ENCODE data around the gene LTBP2. TPM values are rescaled to one million over a fixed set of nuclear protein-coding genes. Genes with fewer than 3 reads are reported as not detected.

LTBP2 gene
- total and polyA plus RNA-seq, 2 of the 8 experiments (the other 6 are each of a cell fraction or from before 2014, with no cell fraction given) = 0.48 to 0.89 TPM

- no peak overlapping the region for H3K27ac ChIP-seq (ENCODE audit: low read depth, low read length)
- H2BK120ac ChIP-seq (replicated peaks; ENCODE audit: low read depth, low read length) = no peak overlapping the region
- H2AK5ac ChIP-seq (ENCODE audit: low read depth, low read length) = no peak overlapping the region
- H3K56ac ChIP-seq (replicated peaks; ENCODE audit: insufficient read length, low read depth, low read length) = no peak overlapping the region
- H3K4ac ChIP-seq (replicated peaks; ENCODE audit: insufficient read length, low read depth, low read length) = no peak overlapping the region
- no peak overlapping the region for H2BK5ac ChIP-seq (ENCODE audit: low read depth, low read length)
- no peak overlapping the region for H3K4me2 ChIP-seq (ENCODE audit: insufficient read depth in 1 of 2, low read depth in 2 of 2, low read length in 2 of 2)
- H4K8ac ChIP-seq (ENCODE audit: extremely low read depth, insufficient read depth, low read length) = no peak overlapping the region
- H4K5ac ChIP-seq (ENCODE audit: insufficient read length, low read depth, low read length) = no peak overlapping the region
- 92% methylated on average over 5 of the region's 5 CpGs; no CpG with 5 or more reads in 1 of the 2 experiments for WGBS, 2 experiments (ENCODE audit: extremely low coverage in 1 of 2, insufficient coverage in 1 of 2, insufficient read length in 1 of 2, insufficient replicate concordance in 2 of 2, low coverage in 1 of 2, low lambda C conversion rate in 2 of 2, missing lambda C conversion rate in 1 of 2)
- peaks cover 0 to 7% (median 5%) of the 10 kb centered on the region in 4 experiments; a peak in 5 of 7 replicates for H3K4me1 ChIP-seq (replicated peaks in 1 of 4; ENCODE audit: control insufficient read depth in 3 of 4, insufficient read depth in 4 of 4, low read length in 3 of 4)
- H4K20me1 ChIP-seq (replicated peaks in 1 of 2; ENCODE audit: control insufficient read depth in 1 of 2, insufficient read depth in 2 of 2, low read length in 2 of 2) = no peaks in the 10 kb centered on the region
- FAIRE-seq (no peak), DNase-seq (ENCODE audit: low read depth in 1 of 2, low spot score in 2 of 2) (no peak)
- H3K36me3 ChIP-seq (ENCODE audit: control insufficient read depth in 2 of 4, insufficient read depth in 4 of 4, low read length in 3 of 4) = no peaks in the 10 kb centered on the region
- H2AFZ ChIP-seq (ENCODE audit: low read length) = no peak overlapping the region
- H2BK12ac ChIP-seq (ENCODE audit: low read depth, low read length) = no peak overlapping the region
- TF ChIP-seq KDM1A (IDR thresholded peaks at IDR 0.05; ENCODE audit: borderline replicate concordance, low read length) (0 out of 2 replicates have a peak, but pooled peaks have one; percentile 24), CTBP2 (IDR thresholded peaks at IDR 0.05; ENCODE audit: borderline replicate concordance, insufficient read depth, insufficient read length, low read length) (no peak), MAFK (IDR thresholded peaks at IDR 0.05; ENCODE audit: low read depth, low read length) (no peak)
- H3K79me2 ChIP-seq (ENCODE audit: control insufficient read depth in 1 of 2, insufficient read depth in 2 of 2, low read length in 2 of 2) = no peaks in the 10 kb centered on the region
- H2BK20ac ChIP-seq (ENCODE audit: low read length) = no peak overlapping the region
- H2BK15ac ChIP-seq (ENCODE audit: low read length) = no peak overlapping the region
- no peak overlapping the region for H3K23ac ChIP-seq (ENCODE audit: insufficient read length)
- CTCF ChIA-PET (ENCODE audit: partially characterized antibody) = interaction anchor here (1.1 to 4.9 kb wide), 10 partner anchors 12 to 52 kb away, joined by 3 to 51 read pairs (median 6); no protein-coding TSS in a partner anchor
- POLR2A ChIA-PET (ENCODE audit: partially characterized antibody) = no interaction called here
- H3K27me3 ChIP-seq (replicated peaks in 1 of 4; ENCODE audit: control insufficient read depth in 3 of 4, extremely low read depth in 1 of 4, insufficient read depth in 3 of 4, low read length in 3 of 4) = no peaks in the 10 kb centered on the region
- H3K4me3 ChIP-seq (ENCODE audit: extremely low read depth in 1 of 4, insufficient read depth in 2 of 4, low read depth in 3 of 4, low read length in 4 of 4) = no peak overlapping the region
- no peaks in the 10 kb centered on the region for H3K23me2 ChIP-seq (ENCODE audit: low read depth, low read length)
- H3K79me1 ChIP-seq (ENCODE audit: low read depth, low read length) = no peaks in the 10 kb centered on the region
- H3K9ac ChIP-seq (replicated peaks in 1 of 4; ENCODE audit: extremely low read depth in 1 of 4, low read depth in 3 of 4, low read length in 3 of 4) = no peak overlapping the region
- H3K14ac ChIP-seq (ENCODE audit: insufficient read length) = no peak overlapping the region
- H4K91ac ChIP-seq (replicated peaks; ENCODE audit: insufficient read length, low read length) = no peak overlapping the region
- no peak overlapping the region for H3K18ac ChIP-seq (ENCODE audit: extremely low read depth, low read length)
- no peaks in the 10 kb centered on the region for H3K9me3 ChIP-seq (ENCODE audit: insufficient read depth in 2 of 2, low read depth in 1 of 2, low read length in 1 of 2)
These were observed 41.3 kb downstream of the LTBP2 start for GRCh38 chr14:74570696-74571095.

All from H1 (cell line).